PC-9 (cell line): ENCODE results near the gene ARHGAP11A. TPM values are rescaled to one million over a fixed set of nuclear protein-coding genes. Genes with fewer than 3 reads are reported as not detected.

Experiments used
- BruUV-seq: library from RNA; stranded (reverse); fragments of 400-500 nt; replicated peaks from 2 replicates; lab custom pipeline; 2021; lab: Mats Ljungman, UMichigan
- CTCF ChIA-PET: fragments of 300-600 bp; sonication (Branson Sonifier 250); formaldehyde crosslinking; loops from one replicate; lab custom pipeline; 2022; ENCODE audit warnings: antibody characterized with exemption; lab: Charles Lee
- POLR2A ChIA-PET: fragments of 300-600 bp; sonication (Branson Sonifier 250); formaldehyde crosslinking; loops from one replicate; lab custom pipeline; 2022; ENCODE audit warnings: antibody characterized with exemption; ENCODE audit not compliant: unreplicated experiment; lab: Charles Lee
- DNase-seq, 2 experiments: peaks; one replicate each; pipeline versions ENCODE4 v3.0.0 to v3.0.0-alpha.2; 2015 to 2022; ENCODE audit warnings: mixed read lengths in 1 of 2
- H2AFZ ChIP-seq: fragments of 200-600 bp; sonication (generic); 2 replicates; pipeline ENCODE4 v1.8.1; 2017; ENCODE audit warnings: antibody characterized with exemption
- H3F3A ChIP-seq: fragments of 200-600 bp; sonication (generic); 2 replicates; pipeline ENCODE4 v1.8.1; 2017; ENCODE audit warnings: antibody characterized with exemption, mild to moderate bottlenecking, low read depth; ENCODE audit not compliant: insufficient read depth
- H3K27ac ChIP-seq: fragments of 200-600 bp; sonication (generic); 2 replicates; pipeline ENCODE4 v1.6.1; 2016; ENCODE audit warnings: mixed run types
- H3K27me3 ChIP-seq: fragments of 200-600 bp; sonication (generic); 2 replicates; pipeline ENCODE4 v1.6.1; 2016; ENCODE audit warnings: low read depth, mixed run types; ENCODE audit not compliant: insufficient read depth
- H3K36me3 ChIP-seq: fragments of 200-600 bp; sonication (generic); 2 replicates; pipeline ENCODE4 v1.6.1; 2016; ENCODE audit warnings: low read depth, mixed run types
- H3K4me1 ChIP-seq: fragments of 200-600 bp; sonication (generic); replicated peaks from 2 replicates; pipeline ENCODE4 v1.6.1; 2016; ENCODE audit warnings: mixed run types; ENCODE audit not compliant: insufficient read depth
- H3K4me2 ChIP-seq: fragments of 200-600 bp; sonication (generic); 2 replicates; pipeline ENCODE4 v1.6.1; 2017; ENCODE audit warnings: mixed run types
- H3K4me3 ChIP-seq: fragments of 200-600 bp; sonication (generic); 2 replicates; pipeline ENCODE4 v1.6.1; 2016; ENCODE audit warnings: mixed run types
- H3K79me2 ChIP-seq: fragments of 200-600 bp; sonication (generic); 2 replicates; pipeline ENCODE4 v1.6.1; 2017; ENCODE audit warnings: low read depth, mixed run types
- H3K9me2 ChIP-seq: fragments of 200-600 bp; sonication (generic); 2 replicates; pipeline ENCODE4 v1.8.1; 2017; ENCODE audit warnings: mild to moderate bottlenecking; ENCODE audit not compliant: insufficient read depth
- H3K9me3 ChIP-seq: fragments of 200-600 bp; sonication (generic); 2 replicates; pipeline ENCODE4 v1.8.1; 2016; ENCODE audit warnings: low read depth; ENCODE audit not compliant: insufficient read depth
- H4K20me1 ChIP-seq: fragments of 200-600 bp; sonication (generic); 2 replicates; pipeline ENCODE4 v1.8.1; 2017; ENCODE audit not compliant: insufficient read depth
- EZH2 ChIP-seq: fragments of 200-600 bp; sonication (generic); IDR thresholded peaks from 2 replicates; pipeline ENCODE4 v1.8.0; 2017; ENCODE audit warnings: antibody characterized with exemption, low read depth
- intact Hi-C: fragments of 100-400 bp; cut with micrococcal nuclease; formaldehyde crosslinking; loops from one replicate; pipeline ENCODE4 v1.10.0; 2022; ENCODE audit not compliant: unreplicated experiment
- total RNA-seq: library from RNA; stranded (reverse); gene quantifications from 2 replicates; pipeline ENCODE4 v1.2.3, GENCODE V29; 2021
- TF ChIP-seq, protein P1 (sequence below): fragments of 200-600 bp; sonication (generic); conservative IDR thresholded peaks from 2 replicates; pipeline ENCODE4 v1.6.1; 2017; ENCODE audit warnings: mixed run types, antibody characterized with exemption, mild to moderate bottlenecking, moderate library complexity

ARHGAP11A gene
- total RNA-seq, 1 experiment from 2014 or later: 91.6 TPM

DNA sequence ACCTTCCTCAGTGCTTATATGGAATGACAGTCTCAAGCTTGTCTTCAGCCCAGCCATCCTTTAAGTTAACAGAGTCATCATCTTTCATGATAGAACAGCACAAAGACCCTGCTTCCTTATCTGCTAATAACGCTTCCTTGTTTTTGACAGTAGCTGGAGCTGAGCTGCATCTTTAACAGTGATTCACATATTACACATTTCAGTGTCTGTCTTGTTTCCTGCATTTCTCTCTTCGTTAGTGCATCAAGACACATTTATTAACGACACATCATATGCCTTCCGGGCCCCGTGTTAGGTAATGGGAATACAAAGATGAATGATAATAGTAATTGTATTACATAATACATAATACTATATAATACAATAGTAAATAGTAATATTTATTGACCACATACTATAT is 72.3 kb downstream of the ARHGAP11A start:
- TF ChIP-seq, protein P1, sequence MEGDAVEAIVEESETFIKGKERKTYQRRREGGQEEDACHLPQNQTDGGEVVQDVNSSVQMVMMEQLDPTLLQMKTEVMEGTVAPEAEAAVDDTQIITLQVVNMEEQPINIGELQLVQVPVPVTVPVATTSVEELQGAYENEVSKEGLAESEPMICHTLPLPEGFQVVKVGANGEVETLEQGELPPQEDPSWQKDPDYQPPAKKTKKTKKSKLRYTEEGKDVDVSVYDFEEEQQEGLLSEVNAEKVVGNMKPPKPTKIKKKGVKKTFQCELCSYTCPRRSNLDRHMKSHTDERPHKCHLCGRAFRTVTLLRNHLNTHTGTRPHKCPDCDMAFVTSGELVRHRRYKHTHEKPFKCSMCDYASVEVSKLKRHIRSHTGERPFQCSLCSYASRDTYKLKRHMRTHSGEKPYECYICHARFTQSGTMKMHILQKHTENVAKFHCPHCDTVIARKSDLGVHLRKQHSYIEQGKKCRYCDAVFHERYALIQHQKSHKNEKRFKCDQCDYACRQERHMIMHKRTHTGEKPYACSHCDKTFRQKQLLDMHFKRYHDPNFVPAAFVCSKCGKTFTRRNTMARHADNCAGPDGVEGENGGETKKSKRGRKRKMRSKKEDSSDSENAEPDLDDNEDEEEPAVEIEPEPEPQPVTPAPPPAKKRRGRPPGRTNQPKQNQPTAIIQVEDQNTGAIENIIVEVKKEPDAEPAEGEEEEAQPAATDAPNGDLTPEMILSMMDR: no peak
- TF ChIP-seq EZH2: no peak
- Histone ChIP-seq H3K27me3 (no peaks in the 10 kb centered on the region), H3K79me2 (no peaks in the 10 kb centered on the region), H2AFZ (no peak overlapping the region), H3K9me2 (no peaks in the 10 kb centered on the region), H3K4me3 (no peak overlapping the region), H3K4me2 (no peak overlapping the region), H4K20me1 (no peaks in the 10 kb centered on the region), H3K4me1 (peaks cover 2% of the 10 kb centered on the region; the same call in 1 of the 2 replicates), H3K36me3 (no peaks in the 10 kb centered on the region), H3K27ac (no peak overlapping the region), H3F3A (no peaks in the 10 kb centered on the region), H3K9me3 (no peaks in the 10 kb centered on the region)
- no TSS peak for BruUV-seq
- no peak for DNase-seq
- intact Hi-C loops: no loop called here
- ChIA-PET POLR2A (interaction anchor here (0.6 kb wide), 1 partner anchor 151 kb away, joined by 3 read pairs; no protein-coding TSS in a partner anchor), CTCF (interaction anchor here (0.6 kb wide), 1 partner anchor 29 kb away, joined by 3 read pairs; no protein-coding TSS in a partner anchor)

DNA sequence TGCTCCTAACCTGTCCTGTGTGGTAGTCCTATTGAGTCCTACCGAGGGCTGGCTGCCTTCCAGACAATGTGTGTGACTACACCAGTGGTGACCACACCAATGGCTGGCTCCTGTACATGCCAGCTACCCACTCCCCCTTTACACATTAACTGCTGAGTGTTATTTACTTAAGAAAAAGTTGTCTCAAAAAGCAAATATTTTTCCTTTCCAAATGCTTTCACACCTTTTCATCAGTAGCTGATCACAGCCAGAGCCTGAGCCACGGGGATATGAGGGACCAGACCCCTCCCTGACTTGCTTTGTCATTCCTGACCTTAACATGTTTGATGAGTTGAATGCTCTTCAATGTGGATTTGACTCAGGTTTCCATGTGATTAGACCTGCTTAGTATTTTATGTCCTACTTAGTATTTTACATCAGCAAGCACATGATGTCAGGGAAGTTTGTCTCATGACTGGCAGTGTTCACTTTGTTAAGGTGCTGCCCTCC is 72.9 kb downstream of the ARHGAP11A start:
- POLR2A ChIA-PET: interaction anchor here (0.6 kb wide), 2 partner anchors 12 to 150 kb away, joined by 3 to 5 read pairs; no protein-coding TSS in a partner anchor
- H3K9me2 ChIP-seq: no peaks in the 10 kb centered on the region
- no peaks in the 10 kb centered on the region for H3K27me3 ChIP-seq
- H3K4me3 ChIP-seq: no peak overlapping the region
- no peaks in the 10 kb centered on the region for H3K79me2 ChIP-seq
- no TSS peak for BruUV-seq
- no peaks in the 10 kb centered on the region for H4K20me1 ChIP-seq
- no peaks in the 10 kb centered on the region for H3K9me3 ChIP-seq
- no peaks in the 10 kb centered on the region for H3K36me3 ChIP-seq
- no peak for TF ChIP-seq EZH2
- TF ChIP-seq, protein P1: no peak
- H3K27ac ChIP-seq: no peak overlapping the region
- H3K4me2 ChIP-seq: no peak overlapping the region
- peak in 1 of 2 experiments; percentile 31 for DNase-seq
- no peaks in the 10 kb centered on the region for H3K4me1 ChIP-seq
- CTCF ChIA-PET: no interaction called here
- intact Hi-C loops: no loop called here
- no peaks in the 10 kb centered on the region for H3F3A ChIP-seq
- H2AFZ ChIP-seq: no peak overlapping the region

Other genes starting within 250 kb of the ARHGAP11A start
- 0.35 TPM in 1 of 2 replicates, not detected in the other for gene GOLGA8K, start 212.2 kb upstream of the ARHGAP11A start, total RNA-seq
- gene GOLGA8O, start 159.9 kb upstream of the ARHGAP11A start, total RNA-seq: 0.28 and 0.59 TPM in 2 replicates
- gene GOLGA8N, start 22.0 kb upstream of the ARHGAP11A start, total RNA-seq: 1.6 and 2.4 TPM in 2 replicates
- gene SCG5, start 26.2 kb downstream of the ARHGAP11A start, total RNA-seq: 0.39 TPM in 1 of 2 replicates, not detected in the other
- 0.39 and 0.48 TPM in 2 replicates for gene GREM1, start 102.5 kb downstream of the ARHGAP11A start, total RNA-seq